ENCODE data around the gene FSTL4.

Gene FSTL4

DNA sequence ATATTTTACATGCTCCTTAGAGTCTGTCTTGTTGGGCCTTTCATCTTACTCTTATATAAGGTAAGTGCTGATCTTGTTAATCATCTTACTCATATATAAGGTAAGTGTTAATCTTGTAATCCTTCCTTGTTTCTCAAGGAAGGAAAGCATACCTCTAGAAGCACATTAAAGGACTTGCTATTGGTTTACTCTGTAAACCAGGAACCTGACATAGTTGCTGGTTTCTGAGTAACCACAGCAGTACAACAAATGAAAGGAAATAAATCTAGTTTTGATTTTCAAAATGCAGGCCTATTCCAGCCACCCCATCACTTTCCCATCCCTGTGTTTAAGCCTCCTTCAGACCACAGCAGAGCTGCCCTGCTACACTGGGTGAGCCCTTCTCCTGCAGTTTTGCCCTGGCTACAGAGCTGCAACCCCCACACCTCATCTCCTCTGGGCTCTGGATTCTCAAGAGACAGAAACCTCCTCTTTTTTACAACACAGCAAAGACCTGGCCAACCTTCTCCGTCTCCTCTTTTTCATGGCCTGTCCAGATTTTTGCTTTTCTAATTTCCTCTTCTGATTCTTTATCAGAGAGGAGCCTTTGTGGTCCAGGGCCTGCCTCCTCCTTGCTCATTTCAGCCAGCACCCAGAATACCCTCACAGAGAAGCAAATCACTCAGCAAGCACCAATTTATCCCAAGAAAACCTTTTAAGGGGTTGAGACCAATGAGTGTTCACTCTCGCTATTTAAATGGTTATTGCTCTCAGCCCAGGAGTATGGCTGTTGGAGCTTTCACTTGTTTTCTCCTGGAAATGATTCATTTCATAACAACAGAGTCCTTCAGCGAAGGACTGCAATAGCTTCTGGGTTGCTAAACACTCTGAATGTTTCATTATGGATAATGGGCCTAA is 103.2 kb downstream of the FSTL4 start:
- H3K27me3 Mint-ChIP-seq (ENCODE audit: low read depth) = peaks cover 8% of the 10 kb centered on the region
- no peak overlapping the region for H3K27ac Mint-ChIP-seq
- peaks cover 4% of the 10 kb centered on the region for H3K4me1 Mint-ChIP-seq (ENCODE audit: low read depth)
- H3K9me3 Mint-ChIP-seq = no peaks in the 10 kb centered on the region
- no peaks in the 10 kb centered on the region for H3K36me3 Mint-ChIP-seq (ENCODE audit: low read depth)
- DNase-seq (ENCODE audit: low spot score) = no peak
- H3K4me3 Mint-ChIP-seq = no peak overlapping the region

DNA sequence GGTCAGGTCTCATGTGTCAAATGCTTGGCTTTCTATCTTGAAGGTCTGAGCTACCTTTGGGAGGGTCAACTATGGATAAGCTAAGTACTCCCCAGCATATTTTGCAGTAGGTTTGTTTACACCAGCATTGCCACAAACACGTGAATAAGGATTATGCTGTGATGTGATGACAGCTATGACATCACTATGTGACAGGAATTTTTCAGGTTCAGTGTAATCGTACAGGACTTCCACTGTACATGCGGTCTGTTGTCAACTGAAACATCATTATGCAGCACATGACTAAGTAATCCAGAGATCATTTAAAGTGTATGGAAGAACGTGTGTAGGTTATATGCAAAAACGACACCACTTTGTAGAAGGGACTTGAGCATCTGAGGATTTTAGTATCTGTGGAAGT is 104.0 kb downstream of the FSTL4 start:
- no peak for DNase-seq (ENCODE audit: low spot score)
- H3K27me3 Mint-ChIP-seq (ENCODE audit: low read depth) = peaks cover 8% of the 10 kb centered on the region
- H3K9me3 Mint-ChIP-seq = no peaks in the 10 kb centered on the region
- no peak overlapping the region for H3K4me3 Mint-ChIP-seq
- H3K36me3 Mint-ChIP-seq (ENCODE audit: low read depth) = no peaks in the 10 kb centered on the region
- peaks cover 4% of the 10 kb centered on the region for H3K4me1 Mint-ChIP-seq (ENCODE audit: low read depth)
- H3K27ac Mint-ChIP-seq = no peak overlapping the region

DNA sequence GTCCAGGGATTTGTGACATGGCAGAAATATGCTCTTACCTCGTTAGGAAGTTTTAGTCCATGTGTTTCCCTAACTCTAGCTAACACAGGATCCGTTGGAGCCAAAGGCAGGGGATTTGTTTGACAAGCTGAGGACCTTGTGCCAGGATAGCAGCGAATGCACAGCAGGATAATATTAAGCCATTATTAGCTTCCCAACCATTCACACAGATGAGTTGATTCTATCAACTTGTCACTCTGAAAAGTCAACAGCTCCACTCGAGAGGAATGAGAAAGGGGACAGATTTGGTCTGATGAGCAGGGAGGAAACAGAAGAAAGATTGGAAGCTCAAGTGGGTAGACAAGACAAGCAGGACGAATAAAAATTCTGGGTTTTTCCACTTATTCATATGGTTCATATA is 106.2 kb downstream of the FSTL4 start:
- H3K27me3 Mint-ChIP-seq (ENCODE audit: low read depth) = peaks cover 10% of the 10 kb centered on the region
- no peak for DNase-seq (ENCODE audit: low spot score)
- no peak overlapping the region for H3K27ac Mint-ChIP-seq
- H3K9me3 Mint-ChIP-seq = no peaks in the 10 kb centered on the region
- H3K4me1 Mint-ChIP-seq (ENCODE audit: low read depth) = peaks cover 4% of the 10 kb centered on the region
- no peaks in the 10 kb centered on the region for H3K36me3 Mint-ChIP-seq (ENCODE audit: low read depth)
- no peak overlapping the region for H3K4me3 Mint-ChIP-seq

DNA sequence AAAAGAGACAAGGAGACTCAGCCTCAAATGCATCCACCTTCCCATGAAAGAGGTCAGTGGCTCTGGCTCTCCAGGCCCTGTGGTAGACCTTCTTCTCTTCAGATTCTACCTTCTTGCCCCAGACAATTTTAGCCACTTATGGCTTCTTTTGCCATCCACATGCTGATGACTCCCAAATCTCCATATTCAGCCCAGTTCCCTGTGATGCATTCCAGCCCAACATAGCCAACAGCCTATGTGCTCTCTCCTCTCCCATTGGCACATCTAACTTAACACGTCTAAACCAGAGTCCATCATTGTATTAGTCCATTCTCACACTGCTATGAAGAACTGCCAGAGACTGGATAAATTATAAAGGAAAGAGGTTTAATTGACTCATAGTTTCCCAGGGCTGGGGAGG is 108.8 kb downstream of the FSTL4 start:
- Mint-ChIP-seq H3K36me3 (ENCODE audit: low read depth) (no peaks in the 10 kb centered on the region), H3K9me3 (no peaks in the 10 kb centered on the region), H3K4me3 (no peak overlapping the region), H3K27ac (no peak overlapping the region), H3K4me1 (ENCODE audit: low read depth) (no peaks in the 10 kb centered on the region), H3K27me3 (ENCODE audit: low read depth) (peaks cover 10% of the 10 kb centered on the region)
- DNase-seq (ENCODE audit: low spot score) = no peak

DNA sequence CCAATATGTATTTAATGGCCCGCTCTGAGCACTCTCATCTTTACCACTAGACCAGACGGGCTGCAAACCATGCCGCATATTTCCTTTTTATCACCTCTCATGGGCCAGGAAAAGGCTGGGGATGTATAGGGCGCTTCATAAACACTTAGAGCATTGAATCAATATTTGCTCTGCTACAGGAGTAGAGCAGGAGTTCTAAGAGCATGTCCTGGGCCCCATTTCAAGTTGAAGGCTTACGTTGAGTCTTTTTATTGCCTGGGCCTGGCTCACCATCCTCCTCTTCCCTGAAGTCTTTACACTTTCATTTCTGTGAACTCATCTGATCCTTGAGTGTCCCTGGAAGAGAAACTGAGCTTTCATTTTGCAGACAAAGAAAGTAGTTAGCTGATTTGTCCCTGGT is 112.4 kb downstream of the FSTL4 start:
- no peak for DNase-seq (ENCODE audit: low spot score)
- Mint-ChIP-seq H3K27me3 (ENCODE audit: low read depth) (peaks cover 5% of the 10 kb centered on the region), H3K36me3 (ENCODE audit: low read depth) (no peaks in the 10 kb centered on the region), H3K4me1 (ENCODE audit: low read depth) (peaks cover 3% of the 10 kb centered on the region), H3K4me3 (no peak overlapping the region), H3K27ac (no peak overlapping the region), H3K9me3 (no peaks in the 10 kb centered on the region)

DNA sequence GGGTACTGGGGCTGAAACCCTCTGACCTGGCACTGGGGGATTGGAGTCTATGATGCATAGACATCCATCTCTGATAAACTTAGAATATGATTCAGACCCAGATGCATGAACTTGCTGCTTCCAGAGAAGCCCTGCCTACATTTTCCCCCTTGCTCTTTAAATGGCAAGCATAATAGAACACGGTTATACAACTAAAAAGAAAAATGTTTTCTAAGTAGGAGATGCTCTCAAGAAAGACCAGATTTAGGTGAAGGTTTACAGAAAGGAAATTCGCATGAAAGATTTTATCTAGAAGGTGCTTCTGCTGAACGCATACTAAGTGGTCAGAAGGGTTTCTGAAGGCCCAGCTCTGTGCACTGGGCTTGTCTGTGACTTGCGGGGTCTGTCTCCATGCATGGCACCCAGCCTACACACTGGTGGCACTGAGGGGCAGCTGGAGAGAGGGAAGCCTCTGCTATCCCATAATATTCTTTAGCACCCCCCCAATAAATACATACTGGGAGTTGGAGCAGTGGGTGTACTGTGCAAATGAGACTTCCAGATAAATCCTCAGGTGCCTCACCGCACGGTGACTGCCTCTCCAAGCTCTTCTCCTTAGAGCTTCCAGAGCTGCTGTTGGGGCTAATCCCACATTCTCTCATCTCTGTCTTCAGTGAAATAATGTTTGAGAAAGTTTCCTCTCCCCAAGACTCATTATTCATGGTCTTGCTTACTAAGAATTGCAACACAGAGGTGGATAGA is 114.6 kb downstream of the FSTL4 start:
- no peak for DNase-seq (ENCODE audit: low spot score)
- no peaks in the 10 kb centered on the region for H3K9me3 Mint-ChIP-seq
- no peak overlapping the region for H3K4me3 Mint-ChIP-seq
- H3K4me1 Mint-ChIP-seq (ENCODE audit: low read depth) = peaks cover 3% of the 10 kb centered on the region
- no peak overlapping the region for H3K27ac Mint-ChIP-seq
- no peaks in the 10 kb centered on the region for H3K36me3 Mint-ChIP-seq (ENCODE audit: low read depth)
- H3K27me3 Mint-ChIP-seq (ENCODE audit: low read depth) = no peaks in the 10 kb centered on the region

DNA sequence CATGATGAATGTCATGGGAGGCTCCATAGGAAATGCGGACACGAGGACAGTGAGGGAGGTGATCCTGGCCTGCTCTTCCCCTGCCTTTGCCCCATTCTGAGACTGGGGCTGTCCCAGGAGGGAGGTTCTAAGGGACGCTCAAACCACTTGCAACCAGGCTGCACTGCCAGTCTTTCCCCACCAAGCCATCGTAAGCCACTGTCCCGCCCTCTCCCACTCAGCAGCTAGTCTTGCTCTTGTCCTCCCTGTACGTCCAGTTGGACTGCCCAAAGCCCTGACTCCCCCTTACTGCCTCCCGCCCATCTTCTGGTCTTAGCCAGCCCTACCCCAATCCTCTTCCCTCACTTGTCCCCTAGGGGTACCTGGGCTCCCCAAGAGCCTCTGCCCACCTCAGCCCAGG is 115.7 kb downstream of the FSTL4 start:
- Mint-ChIP-seq H3K9me3 (no peaks in the 10 kb centered on the region), H3K27me3 (ENCODE audit: low read depth) (no peaks in the 10 kb centered on the region), H3K27ac (no peak overlapping the region), H3K36me3 (ENCODE audit: low read depth) (no peaks in the 10 kb centered on the region), H3K4me1 (ENCODE audit: low read depth) (peaks cover 3% of the 10 kb centered on the region), H3K4me3 (no peak overlapping the region)
- DNase-seq (ENCODE audit: low spot score) = no peak

DNA sequence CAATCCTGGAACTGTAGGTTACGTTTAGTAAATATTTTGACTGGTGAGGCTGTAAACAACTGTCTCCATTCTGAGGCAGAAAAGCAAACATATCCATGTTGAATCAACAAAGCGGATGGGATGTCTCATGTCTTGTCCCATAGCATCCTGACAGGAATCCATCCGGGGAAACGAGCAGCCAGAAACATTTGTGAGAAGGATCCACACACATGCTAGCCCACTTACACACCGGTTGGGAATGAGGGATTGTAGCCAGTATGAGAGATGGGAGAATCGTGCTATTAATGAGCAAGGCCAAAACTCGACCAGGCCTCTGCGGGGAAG is 117.5 kb downstream of the FSTL4 start:
- no peak overlapping the region for H3K27ac Mint-ChIP-seq
- peaks cover 3% of the 10 kb centered on the region for H3K9me3 Mint-ChIP-seq
- DNase-seq (ENCODE audit: low spot score) = no peak
- H3K27me3 Mint-ChIP-seq (ENCODE audit: low read depth) = no peaks in the 10 kb centered on the region
- H3K4me3 Mint-ChIP-seq = no peak overlapping the region
- peaks cover 3% of the 10 kb centered on the region for H3K4me1 Mint-ChIP-seq (ENCODE audit: low read depth)
- no peaks in the 10 kb centered on the region for H3K36me3 Mint-ChIP-seq (ENCODE audit: low read depth)

DNA sequence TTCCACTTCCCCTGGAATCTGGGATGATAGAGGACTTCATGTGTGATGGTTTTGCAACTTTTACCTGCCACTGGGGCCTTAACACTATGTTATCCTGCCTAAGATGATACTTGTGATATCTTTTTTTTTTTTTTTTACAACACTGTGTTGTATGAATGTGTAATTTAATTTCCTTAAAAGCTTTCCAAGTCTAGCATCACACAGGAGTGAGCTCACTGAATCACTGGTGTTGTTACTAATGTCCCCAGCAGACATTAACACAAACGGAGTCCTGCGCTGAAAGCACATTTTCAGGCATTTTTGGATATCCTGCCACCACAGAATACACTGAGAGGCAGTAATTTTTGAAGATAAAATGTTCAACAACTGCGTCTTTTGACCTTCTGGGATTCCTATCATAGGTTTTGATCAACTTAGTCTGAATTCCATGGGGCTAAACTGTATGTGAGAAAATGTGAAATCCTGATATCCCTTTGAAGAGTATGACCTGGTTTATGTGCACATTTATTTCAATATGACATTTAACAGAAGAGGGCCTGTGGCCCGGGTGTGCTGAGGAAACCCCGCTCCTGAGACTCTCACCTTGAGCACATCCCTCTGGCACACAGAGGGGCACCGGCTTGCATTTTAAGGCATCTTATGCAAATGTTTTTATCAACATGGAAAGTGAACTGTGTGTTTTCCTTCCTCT is 118.0 kb downstream of the FSTL4 start:
- Mint-ChIP-seq H3K27me3 (ENCODE audit: low read depth) (no peaks in the 10 kb centered on the region), H3K9me3 (peaks cover 4% of the 10 kb centered on the region), H3K4me3 (no peak overlapping the region), H3K36me3 (ENCODE audit: low read depth) (no peaks in the 10 kb centered on the region), H3K4me1 (ENCODE audit: low read depth) (peaks cover 3% of the 10 kb centered on the region), H3K27ac (no peak overlapping the region)
- no peak for DNase-seq (ENCODE audit: low spot score)

DNA sequence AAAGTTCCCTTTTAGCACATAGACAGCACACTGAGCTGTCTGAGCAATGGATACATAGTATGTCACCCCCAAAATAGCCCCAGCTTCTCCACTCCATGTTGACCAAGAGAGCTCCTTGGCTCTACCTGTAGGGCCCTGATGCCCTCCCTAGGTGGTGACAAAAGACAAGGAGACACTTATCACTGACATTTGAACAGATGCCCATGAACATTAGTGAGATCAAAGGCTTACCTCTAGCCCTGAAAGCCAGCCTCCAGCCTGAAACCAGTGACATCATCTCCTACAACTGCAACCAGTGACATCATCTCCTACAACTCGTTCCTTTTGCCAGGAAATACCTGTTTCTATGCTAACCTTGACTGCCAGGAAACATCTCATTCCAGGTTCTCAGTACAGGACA is 122.7 kb downstream of the FSTL4 start:
- peak; percentile 9 for DNase-seq (ENCODE audit: low spot score)
- no peak overlapping the region for H3K27ac Mint-ChIP-seq
- no peaks in the 10 kb centered on the region for H3K36me3 Mint-ChIP-seq (ENCODE audit: low read depth)
- H3K27me3 Mint-ChIP-seq (ENCODE audit: low read depth) = no peaks in the 10 kb centered on the region
- no peak overlapping the region for H3K4me3 Mint-ChIP-seq
- peaks cover 4% of the 10 kb centered on the region for H3K9me3 Mint-ChIP-seq
- H3K4me1 Mint-ChIP-seq (ENCODE audit: low read depth) = no peaks in the 10 kb centered on the region

DNA sequence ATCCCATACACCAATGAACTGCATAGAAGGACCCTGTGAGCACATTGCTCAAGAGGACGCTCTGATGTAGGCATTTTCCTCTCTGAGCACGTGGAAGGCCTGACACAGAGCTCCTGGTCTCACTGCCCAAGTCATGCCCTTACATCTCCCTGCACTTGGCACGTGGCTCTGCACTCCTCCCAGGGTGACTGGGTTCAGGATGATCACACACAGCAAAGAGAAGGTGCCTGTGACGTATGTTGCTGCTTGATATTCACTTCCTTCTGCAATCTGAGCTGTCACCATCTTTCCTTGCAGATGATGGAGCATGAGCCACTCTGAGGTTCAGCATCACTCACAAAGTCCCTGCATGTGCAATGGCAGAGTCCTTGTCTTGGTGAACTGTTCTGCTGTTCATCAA is 125.2 kb downstream of the FSTL4 start:
- Mint-ChIP-seq H3K27me3 (ENCODE audit: low read depth) (no peaks in the 10 kb centered on the region), H3K9me3 (peaks cover 4% of the 10 kb centered on the region), H3K4me1 (ENCODE audit: low read depth) (no peaks in the 10 kb centered on the region), H3K27ac (no peak overlapping the region), H3K36me3 (ENCODE audit: low read depth) (no peaks in the 10 kb centered on the region), H3K4me3 (no peak overlapping the region)
- no peak for DNase-seq (ENCODE audit: low spot score)

DNA sequence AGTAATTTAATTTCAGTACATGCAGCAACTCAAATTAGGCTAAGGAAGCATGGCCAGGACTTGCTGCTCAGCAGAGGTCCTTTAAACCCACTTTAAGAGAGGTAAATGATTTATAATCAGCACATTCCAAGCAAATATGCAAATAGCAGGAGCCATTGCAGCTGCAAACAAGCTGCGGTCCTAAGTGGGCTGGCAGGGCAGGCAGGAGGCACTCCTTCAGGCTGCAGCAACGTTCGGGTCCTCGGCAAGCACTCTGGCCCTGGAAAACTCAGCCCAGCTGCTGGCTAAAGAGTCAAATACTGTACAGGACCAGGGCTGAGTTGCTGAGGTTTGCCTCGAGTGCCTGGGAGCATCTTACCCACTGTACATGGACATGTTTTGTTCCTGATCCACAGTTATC is 126.9 kb downstream of the FSTL4 start:
- Mint-ChIP-seq H3K4me1 (ENCODE audit: low read depth) (no peaks in the 10 kb centered on the region), H3K36me3 (ENCODE audit: low read depth) (no peaks in the 10 kb centered on the region), H3K9me3 (peaks cover 4% of the 10 kb centered on the region), H3K27me3 (ENCODE audit: low read depth) (no peaks in the 10 kb centered on the region), H3K4me3 (no peak overlapping the region), H3K27ac (no peak overlapping the region)
- DNase-seq (ENCODE audit: low spot score) = no peak

DNA sequence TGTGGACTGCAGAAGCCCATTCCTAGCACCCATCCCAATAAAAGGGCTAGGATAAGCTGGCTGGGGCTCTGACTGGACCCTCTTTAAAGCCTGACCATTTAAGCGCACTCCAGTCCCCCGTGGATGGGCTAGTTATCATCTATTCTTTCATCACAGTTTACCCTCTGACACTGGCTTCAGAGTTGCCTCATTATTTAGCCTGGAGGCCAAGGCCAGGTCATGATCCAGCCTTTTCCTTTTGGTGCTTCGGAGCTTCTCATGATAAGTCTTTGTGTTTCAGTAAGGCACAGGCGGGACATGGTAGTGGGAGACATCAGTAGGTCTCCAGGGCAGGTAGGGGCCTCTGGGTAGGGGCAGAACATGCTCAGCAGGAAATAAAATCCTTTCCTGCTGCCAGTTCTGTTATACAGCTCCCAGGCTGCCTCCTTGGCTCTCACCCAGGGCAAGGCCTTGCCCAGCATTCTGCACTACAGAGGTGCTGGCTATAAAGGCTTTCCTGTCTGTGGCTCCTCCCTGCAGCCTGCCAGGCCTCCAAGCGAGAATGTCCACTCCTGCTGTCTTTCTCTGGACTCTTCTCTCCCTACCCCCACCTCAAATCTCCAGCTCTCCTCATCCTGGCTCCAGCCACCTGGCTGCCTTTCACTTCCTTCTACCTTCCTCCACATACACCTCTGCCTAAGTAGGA is 128.8 kb downstream of the FSTL4 start:
- no peak for DNase-seq (ENCODE audit: low spot score)
- H3K4me1 Mint-ChIP-seq (ENCODE audit: low read depth) = no peaks in the 10 kb centered on the region
- H3K9me3 Mint-ChIP-seq = no peaks in the 10 kb centered on the region
- no peak overlapping the region for H3K27ac Mint-ChIP-seq
- peaks cover 3% of the 10 kb centered on the region for H3K27me3 Mint-ChIP-seq (ENCODE audit: low read depth)
- H3K4me3 Mint-ChIP-seq = no peak overlapping the region
- no peaks in the 10 kb centered on the region for H3K36me3 Mint-ChIP-seq (ENCODE audit: low read depth)

DNA sequence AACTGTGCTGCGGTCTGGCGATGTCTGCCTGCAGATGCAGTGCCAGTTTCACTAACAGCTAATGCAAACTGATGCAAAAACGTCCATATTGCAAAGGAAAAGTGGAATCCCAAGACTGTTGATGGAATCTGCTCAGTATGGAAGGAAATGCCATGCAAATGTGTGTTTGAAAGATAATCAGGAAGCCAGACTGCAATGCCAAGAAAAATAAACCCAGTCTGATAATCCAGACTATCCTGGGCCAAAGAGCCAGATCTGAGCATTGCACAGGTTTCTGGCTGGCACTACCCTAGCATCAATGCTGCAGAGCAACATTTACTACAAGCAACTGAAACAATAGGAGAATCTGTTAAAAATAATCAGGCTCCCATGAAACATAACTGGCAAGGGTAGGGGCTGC is 130.3 kb downstream of the FSTL4 start:
- H3K36me3 Mint-ChIP-seq (ENCODE audit: low read depth) = no peaks in the 10 kb centered on the region
- peaks cover 15% of the 10 kb centered on the region for H3K27me3 Mint-ChIP-seq (ENCODE audit: low read depth)
- DNase-seq (ENCODE audit: low spot score) = no peak
- no peaks in the 10 kb centered on the region for H3K9me3 Mint-ChIP-seq
- no peaks in the 10 kb centered on the region for H3K4me1 Mint-ChIP-seq (ENCODE audit: low read depth)
- no peak overlapping the region for H3K27ac Mint-ChIP-seq
- no peak overlapping the region for H3K4me3 Mint-ChIP-seq

Data from T-helper 2 cell treated with Interferon-gamma antibody and Interleukin-4, amounts not matched to agents 5 μg/mL and 100 μg/mL, for 36 hours (primary cell).